Heart left ventricle (tissue), 16 donors: ENCODE measurements around the gene RNF111. TPM values are rescaled to one million over a fixed set of nuclear protein-coding genes. Genes with fewer than 3 reads are reported as not detected.
A peak's percentile ranks its signal among the peaks of the same experiment; 100 is the strongest.

Experiments
- ATAC-seq, 4 donors: fragments of 200-7000 bp; cut with Tn5 transposase; one replicate each; pipeline ENCODE4 v1.9.1; 2020 to 2022; ENCODE audit warnings: moderate library complexity in 4 of 4, mild to moderate bottlenecking in 3 of 4, moderate number of reproducible peaks in 1 of 4
- DNase-seq, 5 donors: peaks; one replicate each; pipeline ENCODE4 v3.0.0-alpha.2; 2020
- H3K27ac ChIP-seq, 12 donors: fragments of 200-600 bp; sonication (generic) in 4 of 12; one replicate each; pipeline versions ENCODE4 v1.5.0 to v1.8.0; 2016 to 2022; ENCODE audit warnings: mild to moderate bottlenecking in 2 of 12
- H3K27me3 ChIP-seq, 9 donors: fragments of 200-600 bp; sonication (generic) in 2 of 9; one replicate each; pipeline versions ENCODE4 v1.5.1 to v1.8.0; 2016 to 2022; ENCODE audit warnings: mild to moderate bottlenecking in 3 of 9
- H3K36me3 ChIP-seq, 9 donors: fragments of 200-600 bp; sonication (generic) in 2 of 9; one replicate each; pipeline versions ENCODE4 v1.5.0 to v1.8.0; 2018 to 2022; ENCODE audit warnings: mild to moderate bottlenecking in 2 of 9
- H3K4me1 ChIP-seq, 12 donors: fragments of 200-600 bp; sonication (generic) in 4 of 12; one replicate each; pipeline versions ENCODE4 v1.5.0 to v1.8.0; 2016 to 2022; ENCODE audit warnings: mild to moderate bottlenecking in 3 of 12
- H3K4me3 ChIP-seq, 12 donors: fragments of 200-600 bp; sonication (generic) in 4 of 12; one replicate each; pipeline versions ENCODE4 v1.5.0 to v1.8.0; 2017 to 2022; ENCODE audit warnings: mild to moderate bottlenecking in 9 of 12, moderate library complexity in 4 of 12
- H3K9me3 ChIP-seq, 12 donors: fragments of 200-600 bp; sonication (generic) in 4 of 12; one replicate each; pipeline versions ENCODE4 v1.5.0 to v1.8.0; 2016 to 2022; ENCODE audit warnings: mild to moderate bottlenecking in 1 of 12
- CTCF ChIP-seq, 12 donors: fragments of 200-600 bp; sonication (generic) in 4 of 12; IDR thresholded peaks; one replicate each; pipeline versions ENCODE4 v1.5.0 to v1.8.0; 2018 to 2022; ENCODE audit warnings: antibody characterized with exemption in 12 of 12, mild to moderate bottlenecking in 5 of 12
- POLR2A ChIP-seq, 2 donors: fragments of 450-650 bp; IDR thresholded peaks; one replicate each; pipeline ENCODE4 v1.6.1; 2017; ENCODE audit warnings: antibody characterized with exemption in 2 of 2, mild to moderate bottlenecking in 2 of 2, moderate library complexity in 2 of 2
- WGBS, 4 donors: extraction: QIAGEN DNeasy Blood & Tissue Kit in 2 of 4; methylation state at CpG; one replicate each; pipeline versions ENCODE4 v1.1.5 to v1.1.7; 2013 to 2018; 5-methylcytosine and 5-hydroxymethylcytosine counted together
- intact Hi-C, 10 donors: fragments of 100-400 bp; cut with DNase I; formaldehyde crosslinking; loops; one replicate each; pipeline versions ENCODE4 v1.11.1 to v1.14.2; 2022
- polyA plus RNA-seq, 2 donors: library from polyadenylated mRNA; stranded (reverse); fragments of 200-250 nt; gene quantifications; one replicate each; pipeline ENCODE4 v1.2.3, GENCODE V29; 2013
- total RNA-seq, 9 donors: library from RNA; depleted of rRNA in 2 of 9; stranded (reverse); fragments of >200 nt in 2 of 9; fragmentation: NEBNext Ultra II Directional in 3 of 9; extraction: Animal tissue kit (Norgen Biotek cat#: 25700) in 3 of 9; gene quantifications; one replicate each; pipeline versions ENCODE4 v1.1.0 to v1.2.4, GENCODE V29; 2016 to 2023
- donor health status: ischemic (EF 13 %, LVEDD 7.1; RV severe dilation, severe dysfunction).
- donor health status: healthy with polysubstance abuse.
- donor health status: DM: no; HTN: yes; CAD: no.
- donor health status: DM: no; HTN: no; CAD: no.
- donor health status: ischemic (EF 25% LVEDD 6.9; RV normal size, moderate dysfunction).
- donor health status: ischemic (EF 25% LVEDD 5.7; RV mildly dilated, moderate dysfunction).
- donor health status: healthy.
- donor health status: DM: yes; HTN: yes; CAD: no.
- donor health status: ischemic (EF 35%, LVEDD 5.7; RV mildly dilated, moderate dysfunction).
- donor health status: nonischemic (EF 11% LVEDD 7.7; RV severe dilation, severe dysfunction).
- donor health status: DM: yes; HTN: yes; CAD: no.
- donor health status: PGD.
- donor health status: ischemic (EF 29% LVEDD 5.4; RV normal size, mild dysfunction).
- donor health status: nonischemic (EF 23%, LVEDD 6.1; RV moderate dilation, normal function).

RNF111 gene
- total and polyA plus RNA-seq, 11 donors: 5.9 to 29.1 (median 18.8) TPM

- TF ChIP-seq POLR2A (IDR thresholded peaks at IDR 0.05) (peak in 1 of 2 donors; percentile 13), CTCF (IDR thresholded peaks at IDR 0.05) (no peak)
- Histone ChIP-seq H3K36me3 (peaks cover 0 to 10% (median 2%) of the 10 kb centered on the region in 9 donors), H3K27ac (peak within 1 kb of the TSS in 1 of 12 donors; percentile 69), H3K4me3 (peak within 1 kb of the TSS; percentile 21 to 79 (median 64)), H3K27me3 (no peaks in the 10 kb centered on the region), H3K4me1 (peaks cover 0 to 14% (median 5%) of the 10 kb centered on the region in 12 donors), H3K9me3 (no peaks in the 10 kb centered on the region)
- intact Hi-C loops: loop anchor here in 2 of 10 donors (10.0 kb wide), 1 partner anchor 120 kb away; the partner anchor contains the start of gene RNF111 (in 2 of the 2)
- peak; percentile 99 to 100 (median 100) for ATAC-seq
- WGBS, 4 donors: 0 to 1% (median 0%) methylated on average over 36 to 57 of the region's 57 CpGs
- DNase-seq: peak; percentile 83 to 89 (median 86)
These were observed 117.7 kb downstream of the RNF111 start, which contains the start of gene CCNB2 for GRCh38 chr15:59104912-59105732. CCNB2 (plus strand) TSS chr15:59105146; CDS start chr15:59105269, 123 bp downstream.

GRCh38 chr15:59105854-59106253 lies 118.4 kb downstream of the RNF111 start:
- 49 to 69% (median 61%) methylated on average over 2 of the region's 2 CpGs for WGBS, 4 donors
- Histone ChIP-seq H3K4me1 (peaks cover 0 to 14% (median 5%) of the 10 kb centered on the region in 12 donors), H3K9me3 (no peaks in the 10 kb centered on the region), H3K36me3 (peaks cover 0 to 14% (median 0%) of the 10 kb centered on the region in 9 donors), H3K27me3 (no peaks in the 10 kb centered on the region), H3K27ac (no peak overlapping the region), H3K4me3 (peak overlapping the region in 5 of 12 donors; percentile 58 to 79 (median 66))
- TF ChIP-seq CTCF (IDR thresholded peaks at IDR 0.05) (no peak), POLR2A (IDR thresholded peaks at IDR 0.05) (no peak)
- no peak for DNase-seq
- intact Hi-C loops: loop anchor here in 2 of 10 donors (10.0 kb wide), 1 partner anchor 121 kb away; the partner anchor contains the start of gene RNF111 (in 2 of the 2)
- no peak for ATAC-seq

- intact Hi-C loops: no loop called here
- Histone ChIP-seq H3K27me3 (no peaks in the 10 kb centered on the region), H3K36me3 (peaks cover 0 to 35% (median 0%) of the 10 kb centered on the region in 9 donors), H3K4me3 (no peak overlapping the region), H3K27ac (no peak overlapping the region), H3K4me1 (no peaks in the 10 kb centered on the region), H3K9me3 (no peaks in the 10 kb centered on the region)
- WGBS, 4 donors: 85 to 91% (median 87%) methylated on average over 4 of the region's 4 CpGs
- DNase-seq (no peak), ATAC-seq (no peak)
- TF ChIP-seq POLR2A (IDR thresholded peaks at IDR 0.05) (no peak), CTCF (IDR thresholded peaks at IDR 0.05) (no peak)
These were observed 123.8 kb downstream of the RNF111 start for GRCh38 chr15:59111251-59111650.

- DNase-seq: no peak
- intact Hi-C loops: no loop called here
- Histone ChIP-seq H3K4me1 (no peaks in the 10 kb centered on the region), H3K4me3 (no peak overlapping the region), H3K27me3 (no peaks in the 10 kb centered on the region), H3K9me3 (no peaks in the 10 kb centered on the region), H3K36me3 (peaks cover 0 to 54% (median 0%) of the 10 kb centered on the region in 9 donors), H3K27ac (no peak overlapping the region)
- 81 to 92% (median 84%) methylated on average over 2 of the region's 2 CpGs for WGBS, 4 donors
- TF ChIP-seq CTCF (IDR thresholded peaks at IDR 0.05) (no peak), POLR2A (IDR thresholded peaks at IDR 0.05) (no peak)
- ATAC-seq: no peak
These were observed 127.6 kb downstream of the RNF111 start for GRCh38 chr15:59115047-59115446.
